Activated gamma-delta T cell treated with Interleukin-2 at 50 U/mL for 16 hours (primary cell): Measurements from ENCODE around the gene CDK8.
"Not testable (repeated sequence)": the region's sequence is repeated elsewhere in the genome, so short reads cannot be mapped to it uniquely, and the experiment has no call there.

Source experiments
- DNase-seq: peaks from one replicate; pipeline ENCODE4 v3.0.0-alpha.2; 2020

The CDK8 gene

GRCh38 chr13:26254583-26255111 is 718 bp downstream of the CDK8 start:
- peak; percentile 50 for DNase-seq

- DNase-seq = no peak
These were observed 1.2 kb downstream of the CDK8 start for GRCh38 chr13:26255115-26255514.

DNA sequence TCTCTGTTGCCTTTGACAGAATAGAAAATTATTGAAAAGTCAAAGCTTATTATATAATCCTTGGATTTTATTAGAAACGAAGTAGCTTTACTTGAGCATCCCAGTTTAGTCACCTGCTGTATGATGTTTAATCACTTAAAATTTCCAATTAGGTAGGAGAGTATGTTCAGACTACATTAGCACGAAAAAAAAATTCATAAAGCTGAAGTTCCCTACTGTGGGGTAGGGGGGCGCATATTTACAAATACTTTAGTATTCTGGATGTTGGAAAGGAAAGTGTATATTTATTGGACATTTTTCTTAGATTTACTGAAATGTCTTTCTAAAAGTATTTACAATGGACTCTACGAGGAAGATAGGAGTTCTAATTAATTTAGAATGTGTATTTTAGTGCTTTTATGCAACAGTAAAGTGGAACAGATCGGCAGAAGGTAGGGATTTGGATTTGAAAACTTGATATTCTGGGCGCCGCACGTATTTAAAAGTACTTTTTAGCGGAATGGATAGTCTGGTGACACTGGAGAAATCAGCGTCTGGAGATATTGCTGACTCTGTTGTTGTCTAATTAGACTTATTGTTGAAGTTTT is 1.9 kb downstream of the CDK8 start:
- DNase-seq = no peak

GRCh38 chr13:26257049-26257448 is 3.1 kb downstream of the CDK8 start:
- DNase-seq = no peak

DNA sequence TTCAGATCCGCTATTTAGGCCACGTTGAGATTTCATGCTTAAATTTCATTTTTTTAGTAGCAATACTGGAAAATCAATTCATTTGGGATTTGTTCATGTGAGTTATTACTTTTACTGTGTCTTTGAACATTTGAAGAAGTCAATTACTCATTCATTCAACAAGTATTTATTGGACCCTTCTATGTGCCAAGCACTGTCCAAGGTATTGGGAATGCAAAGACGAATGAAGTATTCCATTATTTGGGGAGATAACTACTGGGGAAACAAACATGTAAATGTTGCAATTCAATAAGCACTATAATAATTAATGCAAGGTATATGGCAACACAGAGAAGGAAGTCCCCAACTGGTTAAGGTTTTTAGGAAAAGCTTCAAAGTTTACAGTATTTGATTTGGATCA is 5.7 kb downstream of the CDK8 start:
- no peak for DNase-seq

- no peak for DNase-seq
These were observed 8.2 kb downstream of the CDK8 start for GRCh38 chr13:26262156-26262555.

- no peak for DNase-seq
These were observed 12.4 kb downstream of the CDK8 start for GRCh38 chr13:26266311-26266710.

GRCh38 chr13:26270707-26271106 is 16.8 kb downstream of the CDK8 start:
- DNase-seq = no peak

- DNase-seq = no peak
These were observed 18.7 kb downstream of the CDK8 start for GRCh38 chr13:26272621-26273020.

DNA sequence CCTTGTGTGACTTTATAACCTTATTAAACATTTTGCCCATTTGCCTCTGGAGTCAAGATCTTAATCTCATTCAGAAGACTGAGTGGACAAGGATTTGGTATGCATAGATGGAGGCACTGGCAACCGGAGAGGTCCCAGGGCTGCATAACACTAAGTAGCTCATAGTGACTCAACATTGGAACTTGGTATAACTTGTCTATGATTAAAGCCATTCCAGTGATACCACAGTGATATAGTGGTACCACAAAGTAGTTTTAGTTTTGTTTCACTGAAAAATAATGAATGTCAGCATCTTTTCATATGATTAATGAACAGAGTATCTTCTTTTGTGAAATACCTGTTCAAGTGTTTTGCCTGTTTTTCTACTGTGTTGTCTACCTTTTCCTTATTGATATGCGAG is 26.4 kb downstream of the CDK8 start:
- DNase-seq = no peak

DNA sequence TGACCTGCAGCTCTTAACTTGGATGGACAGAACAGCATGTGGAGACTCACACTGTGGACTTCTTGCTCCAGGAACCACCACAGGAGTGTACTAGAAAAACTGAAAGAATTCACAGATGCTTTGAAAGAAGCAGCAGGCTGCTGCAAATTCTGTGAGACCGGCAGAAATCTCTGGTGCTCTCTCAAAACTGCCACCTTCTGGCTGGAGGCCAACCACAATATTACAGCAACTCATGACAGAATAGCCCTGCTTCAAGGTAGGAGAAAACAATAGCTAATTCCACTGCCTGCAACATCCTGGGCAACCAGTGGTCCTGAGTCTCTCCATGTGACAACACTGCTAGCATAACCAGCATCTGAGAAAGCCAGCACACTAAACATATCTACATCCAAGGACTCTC is 26.9 kb downstream of the CDK8 start:
- no peak for DNase-seq

- DNase-seq = not testable (repeated sequence)
These were observed 32.0 kb downstream of the CDK8 start for GRCh38 chr13:26285911-26286310.

GRCh38 chr13:26288838-26289237 is 34.9 kb downstream of the CDK8 start:
- DNase-seq = not testable (repeated sequence)

DNA sequence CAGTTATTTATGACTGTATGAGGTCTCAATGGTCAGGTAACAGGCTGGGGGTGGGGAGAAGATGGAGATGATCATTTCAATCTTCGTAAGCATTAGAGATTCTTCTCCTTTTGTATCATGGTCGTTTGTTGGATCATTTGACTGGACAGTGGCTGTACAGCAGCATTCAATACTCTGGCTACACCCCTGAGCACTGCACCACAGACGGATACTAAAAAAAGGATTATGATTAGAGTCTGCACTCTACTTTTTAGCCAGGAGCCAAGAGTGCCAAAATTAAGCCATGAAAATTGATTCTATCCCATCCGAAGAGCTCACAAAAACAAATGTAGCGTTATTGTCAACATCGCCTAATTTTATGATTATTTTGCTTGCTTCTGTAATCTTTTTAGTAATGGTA is 41.9 kb downstream of the CDK8 start:
- DNase-seq = no peak

DNA sequence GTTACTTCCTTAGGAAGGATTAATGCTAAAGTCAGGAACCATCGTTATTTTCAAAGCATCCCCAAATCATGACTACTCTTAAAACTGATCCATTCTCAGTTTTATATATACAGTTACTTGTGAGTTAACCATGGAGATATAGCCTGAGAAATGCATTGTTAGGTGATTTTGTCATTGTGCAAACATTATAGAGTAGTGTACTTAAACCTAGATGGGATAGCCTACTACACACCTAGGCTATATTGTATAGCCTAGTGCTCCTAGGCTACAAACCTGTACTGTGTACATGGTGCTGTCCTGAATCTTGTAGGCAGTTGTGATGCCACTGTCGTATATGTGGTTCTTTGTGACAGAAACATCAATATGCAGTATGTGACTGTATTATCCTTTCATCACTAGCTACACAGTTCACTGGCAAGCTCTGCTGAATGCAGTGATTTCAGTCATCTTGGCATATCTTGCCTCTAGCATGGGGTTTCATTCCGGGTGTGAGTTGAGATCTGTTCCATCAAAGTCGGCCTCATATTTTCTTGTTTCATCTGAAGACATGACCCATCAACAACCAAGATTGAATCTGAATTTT is 45.3 kb downstream of the CDK8 start:
- DNase-seq = no peak

DNA sequence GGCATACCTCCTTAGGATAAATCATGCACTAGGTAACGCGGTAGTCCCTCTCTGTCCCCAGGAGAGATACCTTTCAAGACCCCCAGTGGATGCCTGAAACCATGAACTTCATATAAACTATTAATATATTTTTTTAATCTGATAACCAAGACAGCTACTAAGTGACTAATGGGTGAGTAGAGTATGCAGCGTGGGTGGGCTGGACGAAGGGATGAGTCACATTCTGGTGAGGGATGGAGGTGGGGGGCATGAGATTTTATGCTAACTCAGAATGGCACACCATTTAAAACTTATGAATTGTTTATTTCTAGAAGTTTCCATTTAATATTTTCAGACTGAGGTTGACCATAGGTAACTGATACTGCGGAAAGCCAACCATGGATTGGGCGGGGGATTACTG is 46.2 kb downstream of the CDK8 start:
- DNase-seq = no peak

DNA sequence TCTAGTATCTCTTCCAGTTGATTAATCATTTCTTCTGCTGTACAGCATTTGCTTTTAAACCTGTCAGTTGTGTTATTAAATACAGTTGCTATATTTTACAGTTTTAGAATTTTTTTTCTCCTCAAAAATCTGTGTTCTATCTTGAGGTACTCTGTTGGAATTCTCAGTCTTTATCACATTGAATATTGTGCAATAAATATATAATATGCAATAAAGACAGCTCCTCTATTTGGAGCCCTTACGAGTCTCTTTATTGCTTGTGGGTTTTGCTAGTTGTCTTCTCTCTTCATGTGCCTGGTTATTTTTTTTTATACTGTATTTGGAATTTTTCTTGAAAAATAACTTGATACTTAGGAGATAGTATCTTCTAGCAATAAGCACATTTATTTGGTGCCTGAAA is 51.7 kb downstream of the CDK8 start:
- no peak for DNase-seq

- no peak for DNase-seq
These were observed 53.8 kb downstream of the CDK8 start for GRCh38 chr13:26307701-26308100.

GRCh38 chr13:26308250-26308649 is 54.3 kb downstream of the CDK8 start:
- DNase-seq = no peak

- DNase-seq = no peak
These were observed 54.9 kb downstream of the CDK8 start for GRCh38 chr13:26308836-26309235.

DNA sequence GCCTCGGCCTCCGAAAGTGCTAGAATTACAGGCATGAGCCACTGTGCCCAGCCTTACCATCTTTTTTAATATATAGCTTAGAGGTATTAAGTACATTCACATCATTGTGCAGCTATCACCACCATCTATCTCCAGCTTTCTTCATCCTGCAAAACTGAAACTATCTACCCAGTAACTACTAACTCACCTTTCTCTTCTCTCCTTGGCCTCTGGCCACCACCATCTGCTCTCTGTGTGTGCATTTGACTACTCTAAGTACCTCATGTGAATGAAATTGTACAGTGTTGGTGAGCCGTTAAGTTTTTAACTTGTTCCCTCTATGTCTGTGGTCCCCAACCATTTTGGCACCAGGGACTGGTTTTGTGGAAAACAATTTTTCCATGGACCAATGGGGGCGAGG is 56.1 kb downstream of the CDK8 start:
- DNase-seq = no peak

DNA sequence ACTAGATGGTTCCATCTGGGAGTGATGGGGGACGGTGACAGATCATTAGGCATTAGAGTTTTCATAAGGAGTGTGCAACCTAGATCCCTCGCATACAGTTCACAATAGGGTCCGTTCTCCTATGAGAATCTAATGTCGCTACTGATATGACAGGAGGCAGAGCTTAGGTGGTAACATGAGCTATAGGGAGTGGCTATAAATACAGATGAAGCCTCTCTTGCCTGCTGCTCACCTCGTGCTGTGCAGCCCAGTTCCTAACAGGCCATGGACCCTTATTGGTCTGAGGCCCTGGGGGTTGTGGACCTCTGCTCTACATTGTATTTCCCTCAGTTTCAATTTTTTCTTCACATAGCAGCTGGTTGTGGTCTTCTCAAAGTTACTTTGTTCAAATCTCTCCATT is 56.5 kb downstream of the CDK8 start:
- DNase-seq = no peak

GRCh38 chr13:26312019-26312418 is 58.1 kb downstream of the CDK8 start:
- not testable (repeated sequence) for DNase-seq

- not testable (repeated sequence) for DNase-seq
These were observed 62.2 kb downstream of the CDK8 start for GRCh38 chr13:26316095-26316494.

DNA sequence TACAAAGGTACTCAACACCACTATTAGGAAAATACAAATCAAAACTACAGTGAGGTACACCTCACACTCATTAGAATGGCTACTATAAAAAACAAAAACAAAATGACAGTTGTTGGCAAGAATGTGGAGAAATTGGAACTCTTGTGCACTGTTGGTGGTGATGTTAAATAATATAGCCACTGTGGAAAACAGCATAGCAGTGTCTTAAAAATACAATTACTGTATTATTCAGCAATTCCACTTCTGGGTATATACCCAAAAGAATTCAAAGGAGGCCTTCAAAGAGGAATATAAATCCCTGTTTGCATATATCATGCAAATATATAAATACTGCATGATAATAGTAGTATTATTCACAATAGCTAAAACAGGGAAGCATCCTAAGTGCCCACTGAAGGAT is 66.8 kb downstream of the CDK8 start:
- no peak for DNase-seq
